K562 (cell line): Measurements from ENCODE around the gene SMIM13. TPM values are rescaled to one million over a fixed set of nuclear protein-coding genes. Genes with fewer than 3 reads are reported as not detected.

Experiments used
- ATAC-seq: fragments of 200-7000 bp; cut with Tn5 transposase; 3 replicates; pipeline ENCODE4 v1.9.1; 2020; ENCODE audit warnings: moderate library complexity
- BruUV-seq: library from RNA; stranded (reverse); fragments of 400-500 nt; replicated peaks from 2 replicates; lab custom pipeline; 2021; lab: Mats Ljungman, UMichigan
- CTCF ChIA-PET: fragments of 300-600 bp; formaldehyde crosslinking; extraction: SDS; loops from one replicate; lab custom pipeline; 2021; ENCODE audit warnings: low intra/inter-chr PET ratio; lab: Yijun Ruan, JAX
- POLR2A ChIA-PET: fragments of 300-600, 350-650 bp; sonication (Branson Sonifier 250); formaldehyde crosslinking; extraction: SDS; loops from one replicate; lab custom pipeline; 2021; ENCODE audit warnings: antibody characterized with exemption, inconsistent platforms; lab: Yijun Ruan, JAX
- DNase-seq, 4 experiments: peaks; one replicate each; pipeline versions ENCODE4 v3.0.0 to v3.0.0-alpha.2; 2011 to 2018; ENCODE audit warnings: low spot score in 3 of 4, mixed read lengths in 3 of 4; ENCODE audit errors: extremely low read depth in 1 of 4
- FAIRE-seq: peaks from 2 replicates; lab custom pipeline; 2011; peaks lifted over from hg19 to GRCh38; lab: Jason Lieb, UNC
- H2AFZ ChIP-seq: 2 replicates; pipeline ENCODE4 v1.6.0; 2011; ENCODE audit warnings: low read depth, low read length, control low read depth, inconsistent platforms
- H3K27ac ChIP-seq: fragments of 200-600 bp; 3 replicates; pipeline ENCODE4 v1.8.0; 2011; ENCODE audit warnings: low read depth, mild to moderate bottlenecking, control low read depth, inconsistent platforms, low read length, moderate library complexity, mixed read lengths; ENCODE audit errors: extremely low read depth
- H3K27me3 ChIP-seq, 2 experiments: fragments of 300-600 bp in 1 of 2; 2 replicates in 1 of 2; 3 replicates in 1 of 2; pipeline versions ENCODE4 v1.6.0 to v1.8.0; 2011; ENCODE audit warnings: inconsistent platforms in 2 of 2, low read length in 2 of 2, mild to moderate bottlenecking in 1 of 2, mixed read lengths in 1 of 2, moderate library complexity in 1 of 2; ENCODE audit not compliant: control insufficient read depth in 2 of 2, insufficient read depth in 2 of 2
- H3K36me3 ChIP-seq: fragments of 300-600 bp; 3 replicates; pipeline ENCODE4 v1.8.0; 2011; ENCODE audit warnings: mild to moderate bottlenecking, low read length, inconsistent platforms; ENCODE audit not compliant: control insufficient read depth, insufficient read depth
- H3K4me1 ChIP-seq, 2 experiments: fragments of 200-600 bp in 1 of 2; replicated peaks in 1 of 2; 2 replicates in 1 of 2; 3 replicates in 1 of 2; pipeline versions ENCODE4 v1.5.1 to v1.8.0; 2011; ENCODE audit warnings: inconsistent platforms in 2 of 2, low read length in 2 of 2, mild to moderate bottlenecking in 1 of 2, mixed read lengths in 1 of 2, moderate library complexity in 1 of 2; ENCODE audit not compliant: control insufficient read depth in 2 of 2, insufficient read depth in 2 of 2
- H3K4me2 ChIP-seq: 2 replicates; pipeline ENCODE4 v1.6.1; 2011; ENCODE audit warnings: low read length, control low read depth, inconsistent platforms, mixed read lengths; ENCODE audit not compliant: insufficient read depth
- H3K4me3 ChIP-seq: fragments of 200-600 bp; sonication (generic), shearing (Covaris generic); 2 replicates; pipeline ENCODE4 v1.5.1; 2016; ENCODE audit warnings: control low read depth, inconsistent platforms
- H3K79me2 ChIP-seq: fragments of 200-600 bp; 3 replicates; pipeline ENCODE4 v1.8.0; 2011; ENCODE audit warnings: low read length, inconsistent platforms; ENCODE audit not compliant: control insufficient read depth, insufficient read depth
- H3K9ac ChIP-seq, 2 experiments: 2 replicates each; pipeline versions ENCODE4 v1.6.0 to v1.6.1; 2011; ENCODE audit warnings: low read depth in 2 of 2, low read length in 2 of 2, control low read depth in 1 of 2, inconsistent platforms in 1 of 2, mild to moderate bottlenecking in 1 of 2, mixed read lengths in 1 of 2; ENCODE audit not compliant: insufficient read depth in 1 of 2
- H3K9me1 ChIP-seq: one replicate; pipeline ENCODE4 v1.6.0; 2011; ENCODE audit warnings: inconsistent platforms, mild to moderate bottlenecking, low read length, moderate library complexity; ENCODE audit not compliant: control insufficient read depth, insufficient read depth
- H3K9me3 ChIP-seq: replicated peaks from 2 replicates; pipeline ENCODE4 v1.5.1; 2011; ENCODE audit warnings: low read depth, low read length, inconsistent platforms; ENCODE audit not compliant: control insufficient read depth, insufficient read depth
- H4K20me1 ChIP-seq: replicated peaks from 2 replicates; pipeline ENCODE4 v1.6.1; 2011; ENCODE audit warnings: low read length, inconsistent platforms, mixed read lengths; ENCODE audit not compliant: control insufficient read depth, insufficient read depth
- KAT7 ChIP-seq: sonication (generic); formaldehyde crosslinking; IDR thresholded peaks from 2 replicates; pipeline ENCODE4 v1.8.0; 2022; ENCODE audit warnings: missing genetic modification reagents, mild to moderate bottlenecking, borderline replicate concordance
- MXI1 ChIP-seq: IDR thresholded peaks from 2 replicates; pipeline ENCODE4 v1.6.1; 2011; ENCODE audit warnings: low read depth, mild to moderate bottlenecking, improper control_type of control experiment, low read length
- SPI1 ChIP-seq: IDR thresholded peaks from 2 replicates; pipeline ENCODE4 v1.6.1; 2011; ENCODE audit warnings: low read depth, low read length, control low read depth, borderline replicate concordance
- TEAD1 ChIP-seq, 2 experiments: fragments of 450-650 bp in 1 of 2; sonication (generic) in 1 of 2; formaldehyde crosslinking; IDR thresholded peaks; 2 replicates each; pipeline versions ENCODE4 v1.4.0 to v1.8.0; 2020 to 2022; ENCODE audit warnings: mild to moderate bottlenecking in 2 of 2, missing genetic modification reagents in 1 of 2
- ZKSCAN8 ChIP-seq: fragments of 200-800 bp; sonication (Bioruptor generic); IDR thresholded peaks from 2 replicates; pipeline ENCODE4 v1.6.1; 2016; ENCODE audit warnings: missing genetic modification characterization, missing compliant biosample characterization
- ZNF766 ChIP-seq: fragments of 200-800 bp; sonication (Bioruptor generic); conservative IDR thresholded peaks from 2 replicates; pipeline ENCODE4 v1.6.1; 2016; ENCODE audit warnings: missing genetic modification characterization, missing compliant biosample characterization
- ZNF77 ChIP-seq: fragments of 250-450 bp; sonication (Bioruptor Pico); IDR thresholded peaks from 2 replicates; pipeline ENCODE4 v1.5.0; 2020
- ZNF79 ChIP-seq: fragments of 250-450 bp; sonication (Bioruptor Pico); IDR thresholded peaks from 2 replicates; pipeline ENCODE4 v1.4.0; 2020; ENCODE audit warnings: low read depth, mild to moderate bottlenecking, moderate library complexity
- WGBS: fragments of 100-300 bp; shearing (Covaris generic); methylation state at CpG from one replicate; pipeline ENCODE4 v1.1.6; 2016; ENCODE audit warnings: low coverage, mixed read lengths; ENCODE audit not compliant: insufficient coverage; ENCODE audit errors: missing lambda C conversion rate; 5-methylcytosine and 5-hydroxymethylcytosine counted together
- in situ Hi-C: fragments of 300-500 bp; cut with MboI; formaldehyde crosslinking; loops from 4 replicates; pipeline ENCODE4 v1.15.0; 2018; ENCODE audit warnings: inconsistent platforms, mixed read lengths
- intact Hi-C: fragments of 100-400 bp; cut with micrococcal nuclease; formaldehyde crosslinking; loops from 2 replicates; pipeline ENCODE4 v1.14.2; 2022
- polyA plus RNA-seq, 8 experiments: library from polyadenylated mRNA; depleted of rRNA in 4 of 8; stranded (reverse) in 5 of 8; unstranded in 3 of 8; fragments of >200 nt; fragmentation: Nextera tagmentation in 2 of 8; fragmentation: Illumina TruSeq in 1 of 8; extraction: Ambion mirVana in 2 of 8; extraction: Trizol in 1 of 8; gene quantifications; 2 replicates each; pipeline versions ENCODE4 v1.2.1 to v1.2.3, GENCODE V29; 2011 to 2014; ENCODE audit warnings: inconsistent platforms in 1 of 8, missing spikeins in 1 of 8
- total RNA-seq, 7 experiments: library from RNA; depleted of rRNA in 6 of 7; stranded (reverse); fragments of >200 nt in 6 of 7; fragmentation: Illumina TruSeq in 2 of 7; extraction: Trizol in 2 of 7; gene quantifications; 2 replicates each; pipeline versions ENCODE4 v1.2.1 to v1.2.3, GENCODE V29; 2011 to 2021; ENCODE audit warnings: low replicate concordance in 1 of 7
- TF ChIP-seq, protein P1 (sequence below): fragments of 250-450 bp; sonication (Bioruptor Pico); IDR thresholded peaks from 2 replicates; pipeline ENCODE4 v1.8.0; 2021; ENCODE audit warnings: mild to moderate bottlenecking, moderate library complexity

SMIM13 gene
- total and polyA plus RNA-seq, 9 of the 15 experiments (the other 6 are each of a cell fraction or from before 2014, with no cell fraction given), result 5.5 to 24.8 (median 11.7) TPM

DNA sequence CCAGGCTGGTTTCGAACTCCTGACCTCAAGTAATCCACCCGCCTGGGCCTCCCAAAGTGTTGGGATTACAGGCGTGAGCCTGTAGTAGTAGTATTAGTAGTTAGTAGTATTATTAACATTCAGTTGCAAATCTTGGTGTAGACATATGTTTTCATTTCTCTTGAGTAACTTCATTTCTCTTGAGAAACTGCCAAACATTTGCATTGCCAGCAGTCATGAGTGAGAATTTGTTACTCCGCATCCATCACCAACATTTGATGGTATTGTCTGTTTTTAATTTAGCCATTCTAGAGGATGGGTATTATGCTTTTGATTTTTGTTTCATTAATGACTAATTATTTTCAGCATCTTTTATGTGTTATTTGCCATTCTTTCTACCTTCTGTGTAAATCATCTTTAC, 19.4 kb downstream of the SMIM13 start:
- Histone ChIP-seq H3K9me1 (peaks cover 5% of the 10 kb centered on the region), H2AFZ (no peak overlapping the region), H4K20me1 (peaks cover 11% of the 10 kb centered on the region; the same call in 1 of the 2 replicates), H3K4me1 (peaks cover 12 to 21% of the 10 kb centered on the region in 2 experiments), H3K4me3 (no peak overlapping the region), H3K27me3 (no peaks in the 10 kb centered on the region), H3K27ac (no peak overlapping the region), H3K9ac (no peak overlapping the region), H3K9me3 (no peaks in the 10 kb centered on the region), H3K79me2 (peaks cover 47% of the 10 kb centered on the region), H3K4me2 (no peak overlapping the region), H3K36me3 (no peaks in the 10 kb centered on the region)
- no TSS peak for BruUV-seq
- TF ChIP-seq MXI1 (no peak), ZNF77 (CRISPR knock-in tag) (no peak), ZKSCAN8 (CRISPR knock-in tag) (no peak), ZNF766 (CRISPR knock-in tag) (no peak), TEAD1 (CRISPR knock-in tag; IDR thresholded peaks at IDR 0.05) (no peak), ZNF79 (CRISPR knock-in tag) (no peak), SPI1 (no peak), KAT7 (no peak)
- TF ChIP-seq, protein P1, sequence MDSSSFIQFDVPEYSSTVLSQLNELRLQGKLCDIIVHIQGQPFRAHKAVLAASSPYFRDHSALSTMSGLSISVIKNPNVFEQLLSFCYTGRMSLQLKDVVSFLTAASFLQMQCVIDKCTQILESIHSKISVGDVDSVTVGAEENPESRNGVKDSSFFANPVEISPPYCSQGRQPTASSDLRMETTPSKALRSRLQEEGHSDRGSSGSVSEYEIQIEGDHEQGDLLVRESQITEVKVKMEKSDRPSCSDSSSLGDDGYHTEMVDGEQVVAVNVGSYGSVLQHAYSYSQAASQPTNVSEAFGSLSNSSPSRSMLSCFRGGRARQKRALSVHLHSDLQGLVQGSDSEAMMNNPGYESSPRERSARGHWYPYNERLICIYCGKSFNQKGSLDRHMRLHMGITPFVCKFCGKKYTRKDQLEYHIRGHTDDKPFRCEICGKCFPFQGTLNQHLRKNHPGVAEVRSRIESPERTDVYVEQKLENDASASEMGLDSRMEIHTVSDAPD (CRISPR knock-in tag), result no peak
- DNase-seq, result no peak
- POLR2A ChIA-PET, result no interaction called here
- CTCF ChIA-PET, result no interaction called here
- intact Hi-C loops (no loop called here), in situ Hi-C loops (no loop called here)
- no peak for ATAC-seq
- WGBS, result 97% methylated on average over 4 of the region's 4 CpGs
- FAIRE-seq, result no peak
